GM11168 (cell line): ENCODE data around the gene DUOX2.
"Not testable (repeated sequence)": the region's sequence is repeated elsewhere in the genome, so short reads cannot be mapped to it uniquely, and the experiment has no call there.

Experiments
- in situ Hi-C: fragments of 300-500 bp; cut with MboI; formaldehyde crosslinking; loops from one replicate; pipeline ENCODE4 v1.12.0; 2022; ENCODE audit warnings: low sequenced_read_pairs; ENCODE audit not compliant: unreplicated experiment

DUOX2 gene

DNA sequence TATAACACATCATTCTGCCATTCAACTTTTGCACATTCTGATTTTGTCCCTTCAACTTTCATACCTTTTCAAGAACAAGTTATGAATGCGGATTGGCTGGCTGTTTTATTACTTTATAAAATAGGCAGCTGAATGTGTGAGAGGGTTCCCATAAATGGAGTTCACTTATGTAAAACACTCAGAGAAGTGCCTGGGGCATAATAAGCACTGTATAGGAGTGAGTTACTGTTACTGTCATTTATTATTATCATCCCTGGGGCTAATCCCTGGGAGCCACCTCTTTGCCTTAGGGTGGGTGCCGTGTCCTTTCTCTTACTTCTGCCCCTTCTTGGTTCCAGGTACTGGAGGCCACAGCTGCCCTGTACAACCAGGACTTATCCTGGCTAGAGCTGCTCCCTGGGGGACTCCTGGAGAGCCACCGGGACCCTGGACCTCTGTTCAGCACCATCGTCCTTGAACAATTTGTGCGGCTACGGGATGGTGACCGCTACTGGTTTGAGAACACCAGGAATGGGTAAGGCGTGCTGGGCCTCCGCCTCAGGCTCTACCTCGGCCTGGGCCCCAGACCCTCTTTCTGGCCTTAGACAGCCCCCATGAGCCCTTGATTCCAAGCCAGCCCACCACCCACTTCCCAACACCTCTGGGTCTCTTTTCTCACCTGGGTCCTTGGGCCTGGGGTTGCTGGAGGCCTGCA, 26.7 kb upstream of the DUOX2 start:
- in situ Hi-C loops, result no loop called here

DNA sequence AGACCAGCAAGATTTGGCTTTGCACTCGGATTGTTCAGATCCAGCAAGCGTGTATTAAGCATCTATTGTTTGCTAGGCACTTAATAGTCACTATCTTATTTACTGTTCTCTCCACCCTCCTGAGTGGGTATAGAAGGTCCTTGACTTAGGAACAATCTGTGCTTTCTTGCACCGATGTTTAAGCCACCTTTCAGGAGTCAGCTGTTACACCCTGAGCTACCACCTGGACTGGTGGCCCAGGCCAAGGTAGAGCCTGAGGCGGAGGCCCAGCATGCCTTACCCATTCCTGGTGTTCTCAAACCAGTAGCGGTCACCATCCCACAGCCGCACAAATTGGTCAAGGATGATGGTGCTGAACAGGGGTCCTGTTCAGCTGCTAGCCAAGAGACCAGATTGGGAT, 25.8 kb upstream of the DUOX2 start:
- in situ Hi-C loops, result no loop called here

DNA sequence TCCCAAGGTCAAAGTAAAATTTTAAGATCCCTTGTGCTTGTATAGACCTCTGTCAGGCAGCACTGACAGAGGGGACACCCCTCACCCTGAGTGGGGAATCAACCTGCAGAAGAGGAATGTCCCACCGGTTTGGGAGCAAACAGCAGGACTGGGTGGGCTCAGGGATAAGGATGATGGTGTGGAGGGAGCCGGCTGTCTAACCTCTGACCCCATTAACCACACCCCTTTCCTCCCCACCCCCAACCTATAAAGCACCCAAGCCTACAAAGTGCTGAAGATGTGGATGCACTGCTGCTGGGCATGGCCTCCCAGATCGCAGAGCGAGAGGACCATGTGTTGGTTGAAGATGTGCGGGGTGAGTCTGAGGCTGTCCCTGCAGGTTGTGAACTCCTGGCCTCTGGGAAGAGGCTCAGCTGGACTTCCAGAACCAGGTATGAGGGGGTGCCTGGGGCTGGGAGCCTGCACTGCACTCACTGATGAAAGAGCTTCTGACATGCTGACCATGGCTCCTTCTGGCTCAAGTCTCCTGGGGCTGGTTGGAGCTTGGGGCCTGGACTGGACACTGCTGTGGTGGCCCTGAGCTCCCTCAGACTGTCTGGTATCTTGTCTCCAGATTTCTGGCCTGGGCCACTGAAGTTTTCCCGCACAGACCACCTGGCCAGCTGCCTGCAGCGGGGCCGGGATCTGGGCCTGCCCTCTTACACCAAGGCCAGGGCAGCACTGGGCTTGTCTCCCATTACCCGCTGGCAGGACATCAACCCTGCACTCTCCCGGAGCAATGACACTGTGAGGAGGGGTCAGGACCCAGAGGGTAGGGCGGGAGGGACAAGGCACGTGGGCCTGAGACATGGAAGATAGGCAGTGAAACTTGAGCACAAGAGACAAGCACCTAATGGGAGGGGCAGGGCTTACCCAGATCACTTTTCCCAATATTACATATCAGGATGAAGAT, 25.1 kb upstream of the DUOX2 start:
- in situ Hi-C loops, result no loop called here

DNA sequence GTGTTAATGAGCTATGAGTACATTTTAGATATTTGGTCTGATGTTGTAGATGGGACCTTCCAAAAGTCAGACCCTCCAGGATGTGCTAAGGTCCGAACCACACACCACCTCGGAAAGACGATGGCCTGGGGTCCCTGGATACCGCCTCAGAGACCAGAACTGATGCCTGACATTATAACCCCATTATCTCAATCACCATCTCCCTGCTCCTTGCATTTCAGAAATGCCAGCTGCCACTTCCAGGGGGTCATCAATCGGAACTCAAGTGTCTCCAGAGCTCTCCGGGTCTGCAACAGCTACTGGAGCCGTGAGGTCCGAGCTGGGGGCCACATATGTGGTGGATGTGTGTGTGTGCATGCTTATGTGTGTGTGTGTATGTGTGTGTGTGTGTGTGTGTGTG, 23.7 kb upstream of the DUOX2 start:
- in situ Hi-C loops, result no loop called here

DNA sequence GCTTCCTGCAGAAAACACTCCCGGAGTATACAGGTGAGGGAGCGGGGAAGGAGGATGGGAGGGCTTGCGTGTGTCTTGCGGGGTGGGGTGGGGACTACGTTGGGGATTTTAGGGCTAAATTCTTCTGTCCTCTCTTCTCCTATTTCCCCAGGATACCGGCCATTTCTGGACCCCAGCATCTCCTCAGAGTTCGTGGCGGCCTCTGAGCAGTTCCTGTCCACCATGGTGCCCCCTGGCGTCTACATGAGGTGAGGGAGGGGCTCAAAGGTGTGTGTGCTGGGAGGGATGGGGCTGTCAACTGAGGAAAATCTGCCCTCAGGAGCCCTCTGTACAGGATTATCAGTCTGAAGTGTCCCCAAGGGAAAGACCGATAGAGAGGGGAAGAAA, 22.4 kb upstream of the DUOX2 start:
- in situ Hi-C loops, result no loop called here

DNA sequence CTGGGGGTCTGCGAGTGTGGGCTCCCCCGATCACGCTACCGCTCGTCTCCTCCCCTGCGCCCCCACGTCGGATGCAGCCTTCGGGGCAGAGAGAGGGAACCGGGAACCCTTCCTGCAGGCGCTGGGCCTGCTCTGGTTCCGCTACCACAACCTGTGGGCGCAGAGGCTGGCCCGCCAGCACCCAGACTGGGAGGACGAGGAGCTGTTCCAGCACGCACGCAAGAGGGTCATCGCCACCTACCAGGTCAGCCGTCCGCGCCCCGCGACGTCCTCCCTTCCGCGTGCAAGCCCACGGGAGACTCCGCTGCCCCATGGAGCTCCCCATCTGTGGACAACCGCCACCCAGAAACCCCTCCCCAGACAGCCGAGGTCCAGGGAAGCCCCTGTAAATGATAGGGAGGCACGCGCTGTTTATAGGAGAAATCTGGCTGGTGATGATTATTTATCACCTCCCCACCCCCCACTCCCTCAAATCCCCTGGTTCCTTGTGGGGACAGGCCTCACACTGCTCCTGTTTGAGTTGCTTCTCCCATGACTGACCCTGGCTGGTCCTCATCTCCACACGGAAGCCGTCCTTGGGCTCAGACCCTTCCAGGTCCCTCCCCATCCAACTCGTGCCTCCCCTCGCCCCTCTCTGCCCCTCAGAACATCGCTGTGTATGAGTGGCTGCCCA, 21.9 kb upstream of the DUOX2 start:
- in situ Hi-C loops, result not testable (repeated sequence)

DNA sequence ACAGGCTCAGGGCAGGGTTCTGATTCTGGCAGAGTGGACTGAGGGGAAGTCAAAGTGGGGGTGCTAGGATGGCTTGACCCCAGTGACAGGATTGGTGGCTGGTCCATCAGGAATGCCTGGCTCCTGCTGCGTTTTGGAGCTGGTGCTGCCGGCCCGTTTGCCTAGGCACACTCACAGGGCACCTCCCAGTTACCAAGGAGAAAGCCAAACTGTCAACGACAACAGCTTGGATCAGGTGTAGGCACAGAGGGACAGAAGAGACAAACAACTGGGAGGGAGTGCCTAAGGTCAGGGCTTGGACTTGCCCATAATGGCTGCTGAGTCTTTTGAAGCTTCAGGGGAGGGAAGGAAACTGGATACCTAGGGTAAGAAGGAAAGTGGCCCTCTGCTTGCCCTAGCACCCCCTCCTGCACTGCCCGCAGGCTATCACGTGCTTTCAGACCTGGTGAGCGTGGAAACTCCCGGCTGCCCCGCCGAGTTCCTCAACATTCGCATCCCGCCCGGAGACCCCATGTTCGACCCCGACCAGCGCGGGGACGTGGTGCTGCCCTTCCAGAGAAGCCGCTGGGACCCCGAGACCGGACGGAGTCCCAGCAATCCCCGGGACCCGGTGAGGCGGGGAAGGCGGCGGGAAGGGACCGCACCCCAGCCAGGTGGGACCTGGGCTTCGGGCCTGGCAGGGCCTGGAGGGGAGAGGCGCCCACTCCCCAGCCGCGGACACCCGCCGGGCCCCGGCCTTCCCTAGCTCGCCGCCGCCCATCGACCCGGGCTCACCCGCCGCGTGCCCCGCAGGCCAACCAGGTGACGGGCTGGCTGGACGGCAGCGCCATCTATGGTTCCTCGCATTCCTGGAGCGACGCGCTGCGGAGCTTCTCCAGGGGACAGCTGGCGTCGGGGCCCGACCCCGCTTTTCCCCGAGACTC, 21.0 kb upstream of the DUOX2 start:
- in situ Hi-C loops, result no loop called here

DNA sequence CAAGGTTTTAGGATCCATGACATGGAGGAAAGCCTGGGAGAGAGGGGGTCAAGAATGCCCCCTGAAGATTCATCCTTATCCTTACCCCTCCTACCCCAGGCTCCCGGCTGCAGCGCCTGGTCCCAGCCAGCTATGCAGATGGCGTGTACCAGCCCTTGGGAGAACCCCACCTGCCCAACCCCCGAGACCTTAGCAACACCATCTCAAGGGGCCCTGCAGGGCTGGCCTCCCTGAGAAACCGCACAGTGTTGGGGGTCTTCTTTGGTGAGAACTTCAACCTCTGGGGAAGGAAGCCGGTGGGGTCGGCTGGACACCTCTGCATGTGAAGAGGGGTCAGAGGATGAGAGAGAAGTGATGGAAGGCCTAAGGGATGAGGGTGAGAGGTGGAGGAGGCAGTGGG, 20.1 kb upstream of the DUOX2 start:
- in situ Hi-C loops, result no loop called here

DNA sequence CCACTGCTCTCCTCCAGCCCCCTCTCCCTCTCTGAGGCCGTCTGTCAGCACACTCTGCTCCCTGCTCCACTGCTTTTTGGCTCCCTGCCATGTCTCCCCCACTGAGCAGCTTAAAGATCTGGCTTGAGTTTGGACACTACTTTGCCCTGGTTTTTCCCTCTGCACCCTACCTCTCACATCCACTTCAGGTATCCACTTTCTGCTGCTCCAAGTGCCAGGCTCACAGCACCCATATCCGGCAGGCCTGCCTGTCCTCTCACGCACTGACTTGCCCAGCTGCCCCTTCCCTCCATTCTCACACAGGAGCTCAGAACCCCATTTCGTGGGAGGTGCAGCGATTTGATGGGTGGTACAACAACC, 19.6 kb upstream of the DUOX2 start:
- in situ Hi-C loops, result no loop called here

DNA sequence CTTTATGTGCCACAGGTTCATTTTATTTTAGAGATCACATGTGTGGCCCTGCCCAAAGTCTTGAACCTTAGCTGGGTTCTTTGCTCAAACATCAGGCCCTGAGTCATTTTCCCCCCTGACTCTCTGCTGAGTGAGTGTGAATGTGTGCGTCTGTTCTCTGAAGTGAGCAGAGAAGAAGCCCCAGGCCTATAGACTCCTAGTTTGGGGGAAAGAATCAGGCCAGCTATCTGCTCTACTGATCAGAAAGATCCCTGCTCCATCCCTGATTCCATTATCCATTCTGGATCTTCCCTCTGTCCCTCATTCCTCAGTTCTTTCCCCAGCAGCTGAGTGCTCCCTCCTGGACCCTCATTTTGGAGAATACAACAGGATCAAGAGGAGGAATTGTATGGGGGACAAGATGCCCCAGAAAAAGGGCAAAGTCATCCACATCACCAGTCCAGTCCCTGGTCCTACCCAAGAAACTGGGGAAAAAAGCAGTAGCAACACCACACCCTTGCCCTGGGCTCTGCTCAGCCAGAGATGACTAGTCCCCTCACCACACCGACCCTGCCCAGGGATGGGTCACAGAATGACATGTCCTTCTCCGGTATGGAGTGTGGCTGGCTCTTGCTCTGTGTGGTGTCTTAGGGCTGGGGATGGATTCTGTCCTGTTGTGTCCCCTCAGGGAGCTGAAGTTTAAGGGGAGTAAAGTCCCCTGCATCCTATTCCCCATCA, 19.0 kb upstream of the DUOX2 start:
- in situ Hi-C loops, result no loop called here

DNA sequence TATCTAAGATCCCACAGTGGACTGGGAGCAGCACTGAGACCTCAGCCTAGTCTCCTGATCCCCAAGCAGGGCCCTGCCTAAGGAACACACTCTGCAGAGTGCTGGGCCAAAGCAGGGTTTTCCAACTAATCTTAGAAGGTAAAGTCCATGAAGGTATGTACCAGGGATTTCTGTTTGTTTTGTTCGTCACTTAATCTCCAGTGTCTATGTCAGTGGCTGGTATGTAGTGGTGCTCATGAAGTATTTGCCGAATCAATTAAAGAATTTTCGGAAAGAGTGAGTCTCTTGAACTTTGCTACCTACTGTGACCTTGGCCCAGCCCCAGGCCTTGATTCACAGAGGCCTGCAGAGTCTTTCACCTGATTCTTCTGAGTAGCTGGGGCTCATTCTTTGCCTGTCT, 17.5 kb upstream of the DUOX2 start:
- in situ Hi-C loops, result no loop called here

DNA sequence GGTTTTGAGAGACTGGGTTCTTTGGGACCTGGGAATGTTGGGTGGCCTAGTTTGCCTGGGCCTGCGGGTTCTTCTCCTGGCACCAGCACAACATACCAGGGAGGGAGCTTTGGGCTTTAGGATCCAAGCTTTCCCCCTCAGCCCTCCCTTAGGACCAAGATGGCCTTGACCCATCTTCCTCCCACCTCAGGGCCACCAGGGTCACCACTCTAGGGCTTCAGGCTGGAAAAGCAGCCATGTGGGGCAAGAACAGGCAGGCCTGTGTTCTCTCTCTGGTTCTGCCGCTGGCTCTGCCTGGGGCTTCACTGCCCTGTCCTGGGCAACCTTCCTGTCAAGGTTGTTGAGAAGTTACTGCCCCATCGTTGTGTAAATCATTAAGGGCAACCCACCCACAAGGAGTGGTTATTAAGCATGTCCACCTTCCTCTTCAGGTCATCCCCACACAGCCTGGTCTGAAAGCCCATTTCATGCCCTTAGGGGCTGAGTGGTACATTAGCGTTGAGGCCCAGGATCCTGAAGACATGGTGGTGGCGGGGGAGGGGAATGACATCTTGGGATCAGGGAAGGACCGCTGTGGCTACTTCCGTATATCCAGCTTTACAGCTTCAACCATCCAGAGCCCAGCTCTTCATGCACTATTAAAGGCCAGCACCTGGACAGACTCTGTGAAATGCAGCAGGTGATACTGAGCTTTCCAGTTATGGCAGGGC, 16.5 kb upstream of the DUOX2 start:
- in situ Hi-C loops, result no loop called here

DNA sequence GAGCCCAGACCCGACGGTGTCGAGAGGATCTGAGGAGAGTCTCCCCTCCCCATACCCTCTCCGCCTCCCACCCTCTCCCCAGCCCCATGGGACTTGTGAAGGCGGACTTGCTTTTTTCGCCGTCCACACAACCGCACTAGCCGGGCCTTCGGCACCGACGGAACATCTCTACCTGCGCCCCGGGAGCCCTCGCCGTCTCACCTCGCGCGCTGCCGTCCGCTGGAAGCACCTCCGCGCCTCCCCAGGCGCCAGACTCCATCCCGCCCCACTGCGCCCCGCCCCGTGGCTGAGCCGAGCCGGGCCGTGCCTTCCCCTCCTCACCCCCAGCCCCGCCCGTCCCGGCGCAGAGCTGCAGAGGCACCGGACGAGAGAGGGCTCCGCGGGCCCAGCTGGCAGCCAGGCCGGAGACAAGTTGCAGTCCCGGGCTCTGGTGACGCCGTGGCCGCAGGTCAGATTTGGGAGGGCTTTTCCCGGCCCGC, 15.7 kb upstream of the DUOX2 start, which contains the start of the genes DUOX1 and DUOXA1:
TSS of gene DUOX1 (plus strand) at position 344 of the 479 bp plus-strand sequence. CDS start 1,973 bp downstream, outside the sequence.
TSS of gene DUOXA1 (minus strand) at position 229 of the 479 bp plus-strand sequence. CDS start 6,865 bp downstream, outside the sequence.
- in situ Hi-C loops, result no loop called here

DNA sequence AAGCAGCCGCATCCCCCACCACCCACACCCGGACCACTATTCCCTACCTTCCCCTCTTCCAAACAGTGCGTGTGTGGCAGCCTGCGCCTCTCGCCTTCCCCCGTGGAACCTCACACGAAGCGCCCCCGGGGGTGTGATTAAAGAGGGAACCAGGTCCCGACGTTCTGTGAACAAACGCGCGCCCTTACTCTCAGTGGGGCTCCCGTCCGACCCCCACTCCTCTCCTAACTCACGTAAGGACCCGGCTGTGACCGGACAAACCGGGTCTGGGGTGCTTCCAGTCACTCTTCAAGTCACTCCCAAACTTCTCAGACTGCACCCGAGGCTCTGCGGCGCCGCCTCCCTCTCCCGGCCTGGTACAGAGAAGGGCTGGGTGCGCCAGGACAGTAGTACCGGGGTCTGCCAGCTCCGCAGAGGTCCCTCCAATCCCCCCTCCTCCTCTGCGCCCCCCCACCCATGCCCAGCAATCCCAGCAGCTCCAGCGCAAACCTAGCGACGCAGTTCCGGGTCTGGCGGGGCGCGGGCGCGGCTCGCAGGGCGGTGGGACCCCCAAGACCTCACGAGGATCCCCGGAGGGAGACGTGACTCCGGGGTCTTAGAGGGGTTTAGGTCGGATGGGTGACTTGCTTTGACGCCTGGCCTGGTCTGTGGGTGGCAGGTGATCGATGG, 15.1 kb upstream of the DUOX2 start:
- in situ Hi-C loops, result no loop called here

DNA sequence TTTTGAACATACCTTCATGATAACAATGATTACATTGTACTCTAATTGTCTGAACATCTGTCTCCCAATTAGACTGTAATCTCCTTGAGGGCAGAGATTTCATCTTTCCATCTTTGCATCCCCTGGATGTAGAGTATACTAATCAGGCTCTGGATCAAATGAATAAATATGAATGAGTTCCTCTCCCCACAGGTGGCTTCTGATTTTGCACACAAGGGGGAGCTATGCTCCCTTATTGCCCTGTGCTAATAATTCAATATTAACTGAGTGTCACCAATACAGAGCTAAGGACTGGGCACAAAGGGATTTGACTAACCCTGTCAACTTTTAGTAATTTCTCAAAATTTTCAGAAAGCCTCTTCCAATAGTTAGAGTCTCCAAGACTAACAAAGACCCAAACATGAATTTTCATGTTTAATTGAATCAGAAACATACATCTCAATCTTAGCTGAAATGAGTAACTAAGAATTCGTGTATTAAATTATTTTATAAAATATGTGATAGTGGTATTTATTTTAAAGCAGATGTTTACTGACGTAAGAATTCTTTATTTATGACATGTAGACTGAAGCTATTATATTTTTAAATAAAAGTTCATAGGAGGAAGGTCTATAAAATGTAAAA, 12.7 kb upstream of the DUOX2 start:
- in situ Hi-C loops, result no loop called here

DNA sequence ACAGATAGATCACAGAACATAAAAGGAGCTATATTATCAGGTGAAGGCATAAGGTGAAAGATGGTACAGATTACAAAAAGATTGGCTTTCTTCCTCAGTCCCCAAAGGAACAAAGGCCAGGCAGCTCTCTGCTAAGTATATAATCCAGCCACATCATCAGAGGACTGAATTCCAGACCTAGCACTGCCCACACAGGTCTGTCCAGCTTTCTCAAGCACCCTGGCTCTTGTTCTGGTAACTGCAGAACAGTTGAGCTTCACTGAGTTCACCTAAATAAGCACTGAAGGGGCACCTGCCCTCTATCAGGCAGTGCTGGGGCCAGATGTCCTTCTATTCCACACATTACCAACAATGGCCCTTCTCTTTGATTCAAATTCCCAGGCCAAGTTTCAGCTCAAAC, 9.4 kb upstream of the DUOX2 start:
- in situ Hi-C loops, result no loop called here

DNA sequence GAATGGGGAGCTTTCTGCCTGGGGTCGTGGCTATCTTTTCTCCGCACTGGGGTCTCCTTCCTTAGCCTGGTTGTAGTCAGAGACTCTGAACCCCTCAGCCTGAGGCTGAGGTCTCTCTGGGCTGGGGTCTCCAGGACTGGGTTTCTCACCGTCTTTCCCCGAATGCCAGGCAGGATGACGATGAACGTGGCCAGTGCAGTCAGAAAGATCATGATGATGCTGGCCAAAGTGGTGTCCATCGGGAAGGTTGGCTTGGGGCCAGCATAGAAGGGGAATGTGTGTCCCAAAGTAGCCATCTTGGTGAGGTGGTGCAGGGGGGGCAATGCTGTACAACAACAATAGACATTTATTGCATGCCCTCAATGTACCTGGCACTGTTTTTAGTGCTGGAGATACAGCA, 8.7 kb upstream of the DUOX2 start:
- in situ Hi-C loops, result no loop called here
